WTC11 (cell line): ENCODE data around the gene CLMN. TPM values are rescaled to one million over a fixed set of nuclear protein-coding genes. Genes with fewer than 3 reads are reported as not detected.

Experiments
- ATAC-seq: fragments of 200-7000 bp; cut with Tn5 transposase; 2 replicates; pipeline ENCODE4 v1.10.0; 2021; ENCODE audit warnings: mild to moderate bottlenecking, moderate library complexity
- CTCF ChIA-PET: fragments of 300-600 bp; sonication (Branson Sonifier 250); formaldehyde crosslinking; loops from one replicate; lab custom pipeline; 2021; ENCODE audit warnings: antibody characterized with exemption; lab: Charles Lee
- POLR2A ChIA-PET: fragments of 350-600 bp; sonication (Branson Sonifier 250); formaldehyde crosslinking; loops from one replicate; lab custom pipeline; 2021; ENCODE audit warnings: antibody characterized with exemption; lab: Charles Lee
- DNase-seq: peaks from one replicate; pipeline ENCODE4 v3.0.0; 2021; ENCODE audit warnings: low spot score
- H3K27ac Mint-ChIP-seq: 2 replicates; pipeline ENCODE4 v1.8.0; 2021; ENCODE audit warnings: mixed read lengths
- H3K27me3 Mint-ChIP-seq: 2 replicates; pipeline ENCODE4 v1.8.0; 2021; ENCODE audit warnings: low read depth, mild to moderate bottlenecking, moderate library complexity, mixed read lengths
- H3K36me3 Mint-ChIP-seq: 2 replicates; pipeline ENCODE4 v1.8.0; 2021; ENCODE audit warnings: mixed read lengths
- H3K4me1 Mint-ChIP-seq: 2 replicates; pipeline ENCODE4 v1.8.0; 2022; ENCODE audit warnings: mixed read lengths
- H3K4me3 Mint-ChIP-seq: 2 replicates; pipeline ENCODE4 v1.8.0; 2021; ENCODE audit warnings: mild to moderate bottlenecking, moderate library complexity, mixed read lengths
- H3K9me3 Mint-ChIP-seq: 2 replicates; pipeline ENCODE4 v1.8.0; 2021; ENCODE audit warnings: mixed read lengths
- CBFB ChIP-seq: sonication (generic); formaldehyde crosslinking; IDR thresholded peaks from 2 replicates; pipeline ENCODE4 v1.8.1; 2022; ENCODE audit warnings: mild to moderate bottlenecking, low read depth, missing genetic modification reagents
- CREM ChIP-seq: sonication (generic); formaldehyde crosslinking; IDR thresholded peaks from 2 replicates; pipeline ENCODE4 v1.8.1; 2022; ENCODE audit warnings: mild to moderate bottlenecking, missing genetic modification reagents, moderate library complexity
- FOXP1 ChIP-seq: sonication (generic); formaldehyde crosslinking; IDR thresholded peaks from 2 replicates; pipeline ENCODE4 v1.8.0; 2022; ENCODE audit warnings: missing genetic modification reagents, mild to moderate bottlenecking, moderate library complexity, borderline replicate concordance
- NR2C2 ChIP-seq: sonication (generic); formaldehyde crosslinking; IDR thresholded peaks from 2 replicates; pipeline ENCODE4 v1.8.0; 2022; ENCODE audit warnings: mild to moderate bottlenecking, missing genetic modification reagents
- SP1 ChIP-seq: sonication (generic); formaldehyde crosslinking; conservative IDR thresholded peaks from 2 replicates; pipeline ENCODE4 v1.8.1; 2022; ENCODE audit warnings: missing genetic modification reagents
- ZNF138 ChIP-seq: sonication (generic); formaldehyde crosslinking; conservative IDR thresholded peaks from 2 replicates; pipeline ENCODE4 v1.8.1; 2022; ENCODE audit warnings: mild to moderate bottlenecking, moderate library complexity, missing genetic modification reagents
- ZNF416 ChIP-seq: fragments of 250-450 bp; sonication (Bioruptor Pico); IDR thresholded peaks from 2 replicates; pipeline ENCODE4 v1.9.0; 2021; ENCODE audit warnings: mild to moderate bottlenecking, inconsistent platforms
- ZNF512 ChIP-seq: sonication (generic); formaldehyde crosslinking; IDR thresholded peaks from 2 replicates; pipeline ENCODE4 v1.8.1; 2022; ENCODE audit warnings: missing genetic modification reagents, borderline replicate concordance
- total RNA-seq: library from RNA; stranded (reverse); gene quantifications from 3 replicates; pipeline ENCODE4 v1.2.3, GENCODE V29; 2021
- TF ChIP-seq, protein P1 (sequence below): sonication (generic); formaldehyde crosslinking; IDR thresholded peaks from 2 replicates; pipeline ENCODE4 v1.8.1; 2022; ENCODE audit warnings: low read depth, missing genetic modification reagents, borderline replicate concordance
- TF ChIP-seq, protein P2 (sequence below): sonication (generic); formaldehyde crosslinking; IDR thresholded peaks from 2 replicates; pipeline ENCODE4 v1.8.1; 2022; ENCODE audit warnings: mild to moderate bottlenecking, missing genetic modification reagents, moderate library complexity, borderline replicate concordance
- TF ChIP-seq, protein P3 (sequence below): sonication (generic); formaldehyde crosslinking; IDR thresholded peaks from 2 replicates; pipeline ENCODE4 v1.8.0; 2023; ENCODE audit warnings: missing genetic modification reagents, mild to moderate bottlenecking, borderline replicate concordance
- TF ChIP-seq, protein P4 (sequence below): fragments of 250-450 bp; sonication (Bioruptor Pico); IDR thresholded peaks from 2 replicates; pipeline ENCODE4 v2.1.2; 2022; ENCODE audit warnings: mild to moderate bottlenecking, moderate library complexity

CLMN gene
- total RNA-seq, 1 experiment from 2014 or later: 12.2 TPM

DNA sequence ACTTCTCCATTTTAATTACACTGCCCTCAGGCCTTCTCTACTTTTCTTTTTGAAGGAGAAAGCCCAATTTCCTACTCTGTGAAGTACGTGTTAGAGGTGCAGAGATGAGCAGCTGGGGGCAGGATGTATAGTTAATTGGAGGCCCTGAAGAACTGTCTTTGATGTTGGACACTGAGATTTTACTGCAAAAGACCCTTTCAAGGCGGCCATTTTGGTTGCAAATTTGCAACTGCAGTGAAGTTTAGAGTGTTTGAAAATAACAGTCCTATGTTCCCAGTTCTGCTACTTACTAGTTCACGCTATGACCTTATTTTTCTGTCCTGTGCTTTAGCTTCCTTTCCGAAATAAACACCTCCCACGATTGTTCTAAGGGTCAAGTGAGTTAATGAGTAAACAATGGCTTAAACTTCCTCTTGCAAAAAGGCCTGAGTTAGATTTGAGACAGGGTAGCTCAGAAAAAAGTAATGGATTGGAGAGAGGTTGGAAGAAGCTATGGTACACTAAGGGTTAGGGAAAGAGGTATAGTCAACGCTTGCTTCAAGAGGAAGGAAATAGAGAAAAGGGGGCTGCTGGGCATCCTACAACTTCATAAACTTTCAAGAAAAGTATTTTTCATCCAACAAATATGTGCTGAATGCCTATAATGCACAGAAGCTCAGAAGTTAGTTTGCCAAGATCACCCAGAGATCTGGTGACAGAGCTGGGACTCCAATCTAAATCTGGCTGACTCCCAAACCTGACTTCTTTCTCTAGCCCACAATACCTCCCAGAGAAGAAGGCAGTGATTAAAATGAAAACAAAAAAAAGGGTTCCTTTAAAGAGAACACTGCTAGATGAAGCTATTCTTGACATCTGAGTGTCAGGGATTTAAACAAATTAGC is 135.9 kb downstream of the CLMN start (continued):
- TF ChIP-seq, protein P1, sequence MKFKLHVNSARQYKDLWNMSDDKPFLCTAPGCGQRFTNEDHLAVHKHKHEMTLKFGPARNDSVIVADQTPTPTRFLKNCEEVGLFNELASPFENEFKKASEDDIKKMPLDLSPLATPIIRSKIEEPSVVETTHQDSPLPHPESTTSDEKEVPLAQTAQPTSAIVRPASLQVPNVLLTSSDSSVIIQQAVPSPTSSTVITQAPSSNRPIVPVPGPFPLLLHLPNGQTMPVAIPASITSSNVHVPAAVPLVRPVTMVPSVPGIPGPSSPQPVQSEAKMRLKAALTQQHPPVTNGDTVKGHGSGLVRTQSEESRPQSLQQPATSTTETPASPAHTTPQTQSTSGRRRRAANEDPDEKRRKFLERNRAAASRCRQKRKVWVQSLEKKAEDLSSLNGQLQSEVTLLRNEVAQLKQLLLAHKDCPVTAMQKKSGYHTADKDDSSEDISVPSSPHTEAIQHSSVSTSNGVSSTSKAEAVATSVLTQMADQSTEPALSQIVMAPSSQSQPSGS (CRISPR knock-in tag): no peak
- TF ChIP-seq ZNF512 (CRISPR knock-in tag): no peak
- no peak for TF ChIP-seq SP1 (CRISPR knock-in tag)

DNA sequence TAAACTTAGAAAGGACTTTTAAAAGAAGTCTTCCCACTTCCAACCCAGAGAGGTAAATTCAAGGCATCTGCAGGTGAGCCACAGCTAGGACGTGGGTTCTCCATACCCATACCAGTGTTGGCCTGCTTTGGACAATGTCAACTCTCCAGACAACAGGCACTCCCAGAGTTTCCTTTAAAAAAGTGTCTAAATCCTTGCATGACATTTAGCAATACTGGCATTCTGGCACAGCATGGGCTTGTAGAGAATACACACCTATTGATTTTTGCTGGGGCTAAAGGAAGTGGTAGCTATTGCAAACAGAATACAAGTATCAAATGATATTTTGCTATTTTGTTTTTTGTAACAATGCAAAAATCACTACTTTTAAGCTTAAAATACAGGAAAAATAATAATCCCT is 136.6 kb downstream of the CLMN start:
- TF ChIP-seq ZNF416 (CRISPR knock-in tag): no peak
- TF ChIP-seq, protein P2, sequence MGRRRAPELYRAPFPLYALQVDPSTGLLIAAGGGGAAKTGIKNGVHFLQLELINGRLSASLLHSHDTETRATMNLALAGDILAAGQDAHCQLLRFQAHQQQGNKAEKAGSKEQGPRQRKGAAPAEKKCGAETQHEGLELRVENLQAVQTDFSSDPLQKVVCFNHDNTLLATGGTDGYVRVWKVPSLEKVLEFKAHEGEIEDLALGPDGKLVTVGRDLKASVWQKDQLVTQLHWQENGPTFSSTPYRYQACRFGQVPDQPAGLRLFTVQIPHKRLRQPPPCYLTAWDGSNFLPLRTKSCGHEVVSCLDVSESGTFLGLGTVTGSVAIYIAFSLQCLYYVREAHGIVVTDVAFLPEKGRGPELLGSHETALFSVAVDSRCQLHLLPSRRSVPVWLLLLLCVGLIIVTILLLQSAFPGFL (CRISPR knock-in tag): no peak
- no peak for TF ChIP-seq ZNF138 (CRISPR knock-in tag)
- no peak for TF ChIP-seq FOXP1 (CRISPR knock-in tag)
- no peak for TF ChIP-seq CBFB
- TF ChIP-seq NR2C2: no peak
- TF ChIP-seq, protein P3, sequence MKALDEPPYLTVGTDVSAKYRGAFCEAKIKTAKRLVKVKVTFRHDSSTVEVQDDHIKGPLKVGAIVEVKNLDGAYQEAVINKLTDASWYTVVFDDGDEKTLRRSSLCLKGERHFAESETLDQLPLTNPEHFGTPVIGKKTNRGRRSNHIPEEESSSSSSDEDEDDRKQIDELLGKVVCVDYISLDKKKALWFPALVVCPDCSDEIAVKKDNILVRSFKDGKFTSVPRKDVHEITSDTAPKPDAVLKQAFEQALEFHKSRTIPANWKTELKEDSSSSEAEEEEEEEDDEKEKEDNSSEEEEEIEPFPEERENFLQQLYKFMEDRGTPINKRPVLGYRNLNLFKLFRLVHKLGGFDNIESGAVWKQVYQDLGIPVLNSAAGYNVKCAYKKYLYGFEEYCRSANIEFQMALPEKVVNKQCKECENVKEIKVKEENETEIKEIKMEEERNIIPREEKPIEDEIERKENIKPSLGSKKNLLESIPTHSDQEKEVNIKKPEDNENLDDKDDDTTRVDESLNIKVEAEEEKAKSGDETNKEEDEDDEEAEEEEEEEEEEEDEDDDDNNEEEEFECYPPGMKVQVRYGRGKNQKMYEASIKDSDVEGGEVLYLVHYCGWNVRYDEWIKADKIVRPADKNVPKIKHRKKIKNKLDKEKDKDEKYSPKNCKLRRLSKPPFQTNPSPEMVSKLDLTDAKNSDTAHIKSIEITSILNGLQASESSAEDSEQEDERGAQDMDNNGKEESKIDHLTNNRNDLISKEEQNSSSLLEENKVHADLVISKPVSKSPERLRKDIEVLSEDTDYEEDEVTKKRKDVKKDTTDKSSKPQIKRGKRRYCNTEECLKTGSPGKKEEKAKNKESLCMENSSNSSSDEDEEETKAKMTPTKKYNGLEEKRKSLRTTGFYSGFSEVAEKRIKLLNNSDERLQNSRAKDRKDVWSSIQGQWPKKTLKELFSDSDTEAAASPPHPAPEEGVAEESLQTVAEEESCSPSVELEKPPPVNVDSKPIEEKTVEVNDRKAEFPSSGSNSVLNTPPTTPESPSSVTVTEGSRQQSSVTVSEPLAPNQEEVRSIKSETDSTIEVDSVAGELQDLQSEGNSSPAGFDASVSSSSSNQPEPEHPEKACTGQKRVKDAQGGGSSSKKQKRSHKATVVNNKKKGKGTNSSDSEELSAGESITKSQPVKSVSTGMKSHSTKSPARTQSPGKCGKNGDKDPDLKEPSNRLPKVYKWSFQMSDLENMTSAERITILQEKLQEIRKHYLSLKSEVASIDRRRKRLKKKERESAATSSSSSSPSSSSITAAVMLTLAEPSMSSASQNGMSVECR (CRISPR knock-in tag): no peak
- TF ChIP-seq, protein P4, sequence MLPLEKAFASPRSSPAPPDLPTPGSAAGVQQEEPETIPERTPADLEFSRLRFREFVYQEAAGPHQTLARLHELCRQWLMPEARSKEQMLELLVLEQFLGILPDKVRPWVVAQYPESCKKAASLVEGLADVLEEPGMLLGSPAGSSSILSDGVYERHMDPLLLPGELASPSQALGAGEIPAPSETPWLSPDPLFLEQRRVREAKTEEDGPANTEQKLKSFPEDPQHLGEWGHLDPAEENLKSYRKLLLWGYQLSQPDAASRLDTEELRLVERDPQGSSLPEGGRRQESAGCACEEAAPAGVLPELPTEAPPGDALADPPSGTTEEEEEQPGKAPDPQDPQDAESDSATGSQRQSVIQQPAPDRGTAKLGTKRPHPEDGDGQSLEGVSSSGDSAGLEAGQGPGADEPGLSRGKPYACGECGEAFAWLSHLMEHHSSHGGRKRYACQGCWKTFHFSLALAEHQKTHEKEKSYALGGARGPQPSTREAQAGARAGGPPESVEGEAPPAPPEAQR: no peak
- no peak for TF ChIP-seq CREM (CRISPR knock-in tag)
- H3K36me3 Mint-ChIP-seq: peaks cover 9% of the 10 kb centered on the region
- peaks cover 24% of the 10 kb centered on the region for H3K4me1 Mint-ChIP-seq
- ATAC-seq: no peak; the same call in 1 of the 2 replicates
- DNase-seq: no peak
- H3K27me3 Mint-ChIP-seq: no peaks in the 10 kb centered on the region
- H3K4me3 Mint-ChIP-seq: no peak overlapping the region
- ChIA-PET POLR2A (no interaction called here), CTCF (interaction anchor here (1.7 kb wide), 2 partner anchors 178 to 249 kb away, joined by 5 read pairs; no protein-coding TSS in a partner anchor)
- no peak overlapping the region for H3K27ac Mint-ChIP-seq
- H3K9me3 Mint-ChIP-seq: peaks cover 8% of the 10 kb centered on the region
